Measurements from ENCODE around the gene P2RY14. TPM values are rescaled to one million over a fixed set of nuclear protein-coding genes. Genes with fewer than 3 reads are reported as not detected.

P2RY14 gene
- total and polyA plus RNA-seq, 2 experiments from 2014 or later, result 0.95 TPM; not detected in 1

- TF ChIP-seq CTCF (conservative IDR thresholded peaks at IDR 0.05; ENCODE audit: low read depth in 2 of 2), result no peak
- no peak for TF ChIP-seq EZH2phosphoT487 (IDR thresholded peaks at IDR 0.05; ENCODE audit: unreplicated experiment)
- TF ChIP-seq NANOG (IDR thresholded peaks at IDR 0.05; ENCODE audit: borderline replicate concordance), result no peak
- TF ChIP-seq EZH2 (IDR thresholded peaks at IDR 0.05; ENCODE audit: low read depth, unreplicated experiment), result no peak
- no peak for TF ChIP-seq JUNB (IDR thresholded peaks at IDR 0.05; ENCODE audit: unreplicated experiment)
- no peak for TF ChIP-seq STAT1 (IDR thresholded peaks at IDR 0.05; ENCODE audit: unreplicated experiment)
- TF ChIP-seq POLR2AphosphoS5 (IDR thresholded peaks at IDR 0.05; ENCODE audit: low read depth), result no peak
- no peak for TF ChIP-seq CREB1 (CRISPR knock-in tag; IDR thresholded peaks at IDR 0.05; ENCODE audit: low read depth)
Measured at GRCh38 chr3:151197981-151198767, 80.2 kb downstream of the P2RY14 start (continued).

- H3F3A ChIP-seq (replicated peaks; ENCODE audit: low read depth), result no peaks in the 10 kb centered on the region
- Mint-ChIP-seq H3K4me1 (no peaks in the 10 kb centered on the region), H3K27me3 (ENCODE audit: insufficient read depth, low read depth, poor library complexity) (no peaks in the 10 kb centered on the region), H3K4me3 (no peak overlapping the region), H3K36me3 (ENCODE audit: low read depth) (0 out of 3 replicates have a peak, but pooled peaks cover 5% of the 10 kb centered on the region), H3K9me3 (no peaks in the 10 kb centered on the region), H3K27ac (no peak overlapping the region; the same call in 1 of the 2 replicates)
- H4K20me1 ChIP-seq (replicated peaks; ENCODE audit: insufficient read depth), result no peaks in the 10 kb centered on the region
- no peak overlapping the region for H3K4me2 ChIP-seq
- ATAC-seq (no peak), DNase-seq (ENCODE audit: low spot score) (no peak)
- H3K4me3 ChIP-seq, result no peak overlapping the region
- H2AFZ ChIP-seq, result no peak overlapping the region
- 0 out of 2 replicates have a peak, but pooled peaks cover 3% of the 10 kb centered on the region for H3K36me3 ChIP-seq (ENCODE audit: insufficient read depth)
- no peaks in the 10 kb centered on the region for H3K27me3 ChIP-seq (ENCODE audit: insufficient read depth)
- no peaks in the 10 kb centered on the region for H3K4me1 ChIP-seq (ENCODE audit: insufficient read depth)
- TF ChIP-seq REST (IDR thresholded peaks at IDR 0.05; ENCODE audit: unreplicated experiment) (no peak), STAT1 (IDR thresholded peaks at IDR 0.05; ENCODE audit: unreplicated experiment) (no peak), EZH2 (IDR thresholded peaks at IDR 0.05; ENCODE audit: low read depth, unreplicated experiment) (no peak), ZNF114 (CRISPR knock-in tag; IDR thresholded peaks at IDR 0.05) (no peak), ETS1 (IDR thresholded peaks at IDR 0.05) (no peak), EZH2phosphoT487 (IDR thresholded peaks at IDR 0.05; ENCODE audit: unreplicated experiment) (no peak)
- H3K27ac ChIP-seq (ENCODE audit: low read depth), result no peak overlapping the region
- no peaks in the 10 kb centered on the region for H3K79me2 ChIP-seq (replicated peaks; ENCODE audit: insufficient read depth)
- H3K9me2 ChIP-seq (ENCODE audit: insufficient read depth), result no peaks in the 10 kb centered on the region
Measured at GRCh38 chr3:151197228-151197627, 81.1 kb downstream of the P2RY14 start.
